NB4 (cell line): ENCODE data around the gene EPG5.
"Not testable (repeated sequence)": the region's sequence is repeated elsewhere in the genome, so short reads cannot be mapped to it uniquely, and the experiment has no call there.

Experiments used
- CTCF ChIP-seq: IDR thresholded peaks from one replicate; pipeline ENCODE4 v1.5.1; 2012; ENCODE audit warnings: low read depth, low read length
- POLR2A ChIP-seq: IDR thresholded peaks from 2 replicates; pipeline ENCODE4 v1.6.1; 2011; ENCODE audit warnings: mild to moderate bottlenecking; ENCODE audit not compliant: insufficient read length; ENCODE audit errors: extremely low read depth

- not testable (repeated sequence) for TF ChIP-seq POLR2A, CTCF
These were observed 152.4 kb downstream of the EPG5 start for GRCh38 chr18:45814733-45815132.
